ENCODE data around the gene USP25.

GRCh38 chr21:15688016-15688415, 41.8 kb upstream of the USP25 start:
- TF ChIP-seq ZNF549 (tag by site-specific recombination; IDR thresholded peaks at IDR 0.05) (no peak), HOXA7 (CRISPR knock-in tag; IDR thresholded peaks at IDR 0.05; ENCODE audit: borderline replicate concordance) (no peak)

Data from HEK293 (cell line).